ENCODE measurements around the gene LRP8. TPM values are rescaled to one million over a fixed set of nuclear protein-coding genes. Genes with fewer than 3 reads are reported as not detected.
A peak's percentile ranks its signal among the peaks of the same experiment; 100 is the strongest.

Gene LRP8
- total and polyA plus RNA-seq, 4 donors: 22.7 to 62.9 (median 48.1) TPM

DNA sequence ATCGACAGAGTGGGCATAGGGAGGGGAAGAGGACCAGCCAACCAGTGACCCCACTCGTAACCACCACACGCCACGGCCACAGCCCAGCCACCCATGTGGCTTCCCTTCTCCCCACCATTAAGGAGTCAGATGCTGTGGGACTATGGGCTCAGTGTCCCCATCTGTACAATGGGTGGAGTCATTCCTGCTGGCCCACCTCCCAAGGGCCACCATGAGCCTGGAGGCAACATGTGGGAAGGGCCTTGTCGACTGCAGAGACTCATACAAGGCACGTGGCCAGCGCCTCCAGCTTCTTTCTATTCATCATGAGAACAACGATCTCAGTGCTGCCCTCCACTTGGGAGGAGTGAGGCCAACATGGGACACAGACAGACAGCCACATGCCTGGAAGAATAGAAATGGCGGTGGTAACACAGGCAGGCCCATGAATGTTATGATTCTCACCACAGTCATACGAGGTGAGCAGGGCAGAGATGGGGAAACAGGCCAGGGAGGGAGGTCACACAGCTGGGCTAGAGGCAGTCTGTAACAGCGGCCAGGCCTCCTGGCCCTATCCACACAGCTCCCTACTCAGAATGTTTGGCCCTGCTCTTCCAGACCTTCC lies 16.1 kb downstream of the LRP8 start:
- H3K27me3 ChIP-seq (ENCODE audit: control insufficient read depth, insufficient read depth, low read length): no peaks in the 10 kb centered on the region
- peaks cover 68% of the 10 kb centered on the region for H3K36me3 ChIP-seq (ENCODE audit: control insufficient read depth, insufficient read depth, low read length)
- WGBS (ENCODE audit: insufficient coverage): 29% methylated on average over 5 of the region's 11 CpGs
- peak in 2 of 6 donors; percentile 53 to 75 for DNase-seq (ENCODE audit: low read depth in 4 of 6, low spot score in 6 of 6)
- H3K9me3 ChIP-seq (ENCODE audit: control insufficient read depth, insufficient read depth, low read length): no peaks in the 10 kb centered on the region
- peaks cover 84% of the 10 kb centered on the region for H3K4me1 ChIP-seq (ENCODE audit: control insufficient read depth, insufficient read depth, low read length)
- no peak overlapping the region for H3K27ac ChIP-seq (ENCODE audit: low read depth, low read length)
- no peak overlapping the region for H3K4me3 ChIP-seq (ENCODE audit: low read depth, low read length)

DNA sequence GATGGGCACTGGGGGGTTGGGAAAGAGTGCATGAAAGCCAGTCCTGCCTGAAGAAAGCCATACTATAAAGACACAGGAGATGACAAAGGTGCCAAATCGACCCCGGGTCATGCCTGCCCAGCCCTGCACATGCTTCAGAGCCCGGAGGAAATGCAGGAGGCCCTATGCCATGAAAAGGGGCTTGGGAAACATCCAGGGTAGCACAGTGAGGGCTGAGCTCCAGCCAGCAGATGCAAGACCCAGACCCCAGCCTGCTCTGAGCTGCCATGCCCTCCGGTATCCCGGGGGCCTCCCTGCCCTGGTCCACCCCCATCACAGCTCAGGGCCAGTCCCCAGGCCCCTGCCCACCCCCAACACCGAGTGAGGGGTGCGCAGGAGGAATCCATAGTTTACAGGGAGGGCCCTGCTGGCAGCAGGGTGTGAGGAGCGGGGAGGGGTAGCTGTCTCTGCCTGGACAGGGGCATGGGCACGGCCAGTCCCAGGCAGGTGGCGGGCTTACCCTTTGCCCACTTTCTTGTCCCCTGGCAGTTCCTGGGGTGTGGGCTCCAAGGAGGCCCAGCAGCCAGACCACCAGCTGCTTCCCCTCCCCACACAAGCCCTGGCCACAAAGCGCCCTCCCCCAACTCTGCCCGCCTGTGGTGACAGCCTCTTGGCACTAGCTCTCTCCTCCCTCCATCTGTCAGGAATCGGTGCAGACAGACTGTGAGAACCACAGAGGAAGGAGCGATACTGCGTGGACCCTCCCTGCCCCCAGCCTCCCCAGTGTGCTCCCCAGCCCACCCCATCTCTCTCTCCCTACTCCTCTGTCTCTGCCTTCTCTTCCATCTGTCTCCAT lies 16.8 kb downstream of the LRP8 start:
- Histone ChIP-seq H3K27ac (ENCODE audit: low read depth, low read length) (peak overlapping the region; percentile 7), H3K4me3 (ENCODE audit: low read depth, low read length) (no peak overlapping the region), H3K27me3 (ENCODE audit: control insufficient read depth, insufficient read depth, low read length) (no peaks in the 10 kb centered on the region), H3K4me1 (ENCODE audit: control insufficient read depth, insufficient read depth, low read length) (peaks cover 84% of the 10 kb centered on the region), H3K9me3 (ENCODE audit: control insufficient read depth, insufficient read depth, low read length) (no peaks in the 10 kb centered on the region), H3K36me3 (ENCODE audit: control insufficient read depth, insufficient read depth, low read length) (peaks cover 70% of the 10 kb centered on the region)
- peak in 2 of 6 donors; percentile 80 to 93 for DNase-seq (ENCODE audit: low read depth in 4 of 6, low spot score in 6 of 6)
- 39% methylated on average over 10 of the region's 15 CpGs for WGBS (ENCODE audit: insufficient coverage)

DNA sequence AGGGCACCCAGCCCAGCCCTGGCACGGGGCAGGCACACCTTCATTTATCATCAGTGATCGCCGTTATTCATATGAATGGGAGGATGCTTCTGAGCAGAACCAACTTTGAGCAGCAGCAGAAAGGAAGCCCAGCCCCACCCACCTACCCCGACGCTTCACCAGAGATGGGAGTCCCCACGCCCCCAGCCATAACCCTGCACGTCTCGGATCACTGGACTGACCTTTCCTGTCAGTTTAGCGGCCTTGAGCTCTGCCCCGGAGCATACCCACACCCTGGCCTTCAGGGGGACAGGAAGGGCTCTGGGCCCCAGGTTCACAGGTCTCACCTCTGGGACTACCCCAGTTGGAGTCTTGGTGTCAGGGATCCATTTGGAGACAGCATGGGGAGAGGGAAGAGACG lies 18.1 kb downstream of the LRP8 start:
- no peak overlapping the region for H3K27ac ChIP-seq (ENCODE audit: low read depth, low read length)
- H3K9me3 ChIP-seq (ENCODE audit: control insufficient read depth, insufficient read depth, low read length): no peaks in the 10 kb centered on the region
- H3K27me3 ChIP-seq (ENCODE audit: control insufficient read depth, insufficient read depth, low read length): no peaks in the 10 kb centered on the region
- DNase-seq (ENCODE audit: low read depth in 4 of 6, low spot score in 6 of 6): no peak
- H3K36me3 ChIP-seq (ENCODE audit: control insufficient read depth, insufficient read depth, low read length): peaks cover 63% of the 10 kb centered on the region
- 81% methylated on average over 5 of the region's 11 CpGs for WGBS (ENCODE audit: insufficient coverage)
- H3K4me1 ChIP-seq (ENCODE audit: control insufficient read depth, insufficient read depth, low read length): peaks cover 84% of the 10 kb centered on the region
- no peak overlapping the region for H3K4me3 ChIP-seq (ENCODE audit: low read depth, low read length)

DNA sequence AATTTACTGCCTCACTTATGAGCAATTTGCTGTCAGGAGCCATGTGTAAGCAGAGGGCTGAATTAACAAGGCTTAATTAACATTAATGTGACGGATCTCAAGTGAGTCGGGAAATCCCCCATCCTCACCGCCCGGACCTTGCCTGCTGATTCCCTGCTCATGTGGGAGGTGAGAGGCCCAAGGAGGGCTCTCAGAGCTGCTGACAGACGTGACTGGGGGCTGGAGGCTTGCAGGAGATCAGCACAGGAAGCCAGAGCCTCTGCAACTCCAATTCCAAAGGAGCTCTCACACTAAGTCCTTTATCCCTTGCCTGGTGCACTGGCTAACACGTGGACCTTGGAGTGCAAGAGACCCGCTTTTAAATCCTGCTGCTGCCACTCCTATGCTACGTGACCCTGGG lies 19.4 kb downstream of the LRP8 start:
- DNase-seq (ENCODE audit: low read depth in 4 of 6, low spot score in 6 of 6): peak in 2 of 6 donors; percentile 49 to 67
- Histone ChIP-seq H3K4me1 (ENCODE audit: control insufficient read depth, insufficient read depth, low read length) (peaks cover 89% of the 10 kb centered on the region), H3K9me3 (ENCODE audit: control insufficient read depth, insufficient read depth, low read length) (no peaks in the 10 kb centered on the region), H3K36me3 (ENCODE audit: control insufficient read depth, insufficient read depth, low read length) (peaks cover 55% of the 10 kb centered on the region), H3K4me3 (ENCODE audit: low read depth, low read length) (no peak overlapping the region), H3K27me3 (ENCODE audit: control insufficient read depth, insufficient read depth, low read length) (no peaks in the 10 kb centered on the region), H3K27ac (ENCODE audit: low read depth, low read length) (no peak overlapping the region)
- WGBS (ENCODE audit: insufficient coverage): 39% methylated on average over 7 of the region's 8 CpGs

DNA sequence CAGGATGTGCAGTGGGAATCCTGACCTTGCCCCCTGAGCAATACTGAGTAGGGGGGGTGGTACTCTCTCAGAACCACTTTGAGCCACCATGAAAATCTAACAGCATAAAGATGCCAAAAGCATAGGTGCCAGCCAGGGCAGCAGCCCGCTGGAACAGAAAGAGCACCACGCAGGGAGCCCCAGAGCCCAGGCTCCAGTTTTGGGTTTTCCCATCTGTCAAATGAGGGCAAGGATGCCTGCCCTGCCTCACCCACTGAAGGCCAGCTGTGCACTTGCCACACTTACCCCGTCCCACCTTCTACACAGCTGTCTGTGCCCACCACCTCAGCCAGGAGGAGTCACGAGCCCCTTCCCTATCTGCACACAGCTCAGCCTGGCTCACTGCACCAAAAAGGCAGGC lies 20.8 kb downstream of the LRP8 start:
- no peak overlapping the region for H3K4me3 ChIP-seq (ENCODE audit: low read depth, low read length)
- no peak overlapping the region for H3K27ac ChIP-seq (ENCODE audit: low read depth, low read length)
- peaks cover 99% of the 10 kb centered on the region for H3K4me1 ChIP-seq (ENCODE audit: control insufficient read depth, insufficient read depth, low read length)

DNA sequence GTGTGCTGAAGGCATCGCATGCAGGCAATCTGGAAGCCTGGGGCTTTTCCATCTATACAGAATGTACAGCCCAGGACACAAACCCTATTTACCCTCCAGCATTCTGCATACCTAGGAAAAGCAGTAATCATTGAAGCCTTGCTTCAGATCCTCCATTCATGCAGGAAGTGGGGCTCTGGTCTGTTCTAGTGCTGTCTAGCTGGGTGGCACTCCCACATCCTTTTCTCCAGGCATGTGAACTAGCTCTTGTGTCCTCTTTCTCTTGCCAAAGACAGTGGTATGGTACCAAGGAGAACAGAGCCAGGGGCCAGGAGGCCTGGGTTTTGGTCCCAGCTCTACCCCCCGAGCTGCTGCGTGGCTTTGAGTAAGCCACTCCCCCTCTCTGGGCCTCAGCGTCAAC lies 21.7 kb downstream of the LRP8 start:
- peaks cover 43% of the 10 kb centered on the region for H3K36me3 ChIP-seq (ENCODE audit: control insufficient read depth, insufficient read depth, low read length)

More for the DNA sequence above, 20.8 kb downstream of the LRP8 start:
- DNase-seq (ENCODE audit: low read depth in 4 of 6, low spot score in 6 of 6): no peak
- H3K27me3 ChIP-seq (ENCODE audit: control insufficient read depth, insufficient read depth, low read length): no peaks in the 10 kb centered on the region
- H3K9me3 ChIP-seq (ENCODE audit: control insufficient read depth, insufficient read depth, low read length): no peaks in the 10 kb centered on the region
- 71% methylated on average over 4 of the region's 4 CpGs for WGBS (ENCODE audit: insufficient coverage)
- H3K36me3 ChIP-seq (ENCODE audit: control insufficient read depth, insufficient read depth, low read length): peaks cover 47% of the 10 kb centered on the region

DNA sequence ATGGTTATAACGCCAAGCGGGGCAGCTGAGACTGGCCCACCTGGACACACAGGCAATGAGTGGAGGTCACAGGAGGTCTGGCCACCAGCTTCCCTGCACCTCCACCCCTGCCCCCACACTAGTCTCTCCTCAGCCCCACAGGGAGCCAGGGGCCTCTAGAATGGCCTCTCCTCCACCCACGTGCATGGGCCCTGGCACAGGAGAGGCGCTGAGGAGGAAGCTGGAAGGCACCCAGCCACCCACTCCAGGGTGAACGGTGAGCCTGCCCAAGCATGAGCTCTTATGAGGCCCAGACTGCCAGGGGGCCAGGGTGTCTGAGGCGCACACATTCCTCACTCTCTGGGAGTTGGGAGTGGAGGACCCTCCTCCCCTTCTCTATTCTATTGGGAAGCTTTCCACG lies 22.2 kb downstream of the LRP8 start:
- no peak overlapping the region for H3K27ac ChIP-seq (ENCODE audit: low read depth, low read length)
- H3K9me3 ChIP-seq (ENCODE audit: control insufficient read depth, insufficient read depth, low read length): no peaks in the 10 kb centered on the region
- peaks cover 88% of the 10 kb centered on the region for H3K4me1 ChIP-seq (ENCODE audit: control insufficient read depth, insufficient read depth, low read length)
- DNase-seq (ENCODE audit: low read depth in 4 of 6, low spot score in 6 of 6): no peak
- H3K4me3 ChIP-seq (ENCODE audit: low read depth, low read length): no peak overlapping the region
- H3K27me3 ChIP-seq (ENCODE audit: control insufficient read depth, insufficient read depth, low read length): no peaks in the 10 kb centered on the region
- 41% methylated on average over 5 of the region's 7 CpGs for WGBS (ENCODE audit: insufficient coverage)
- peaks cover 43% of the 10 kb centered on the region for H3K36me3 ChIP-seq (ENCODE audit: control insufficient read depth, insufficient read depth, low read length)

More for the DNA sequence above, 21.7 kb downstream of the LRP8 start:
- 51% methylated on average over 3 of the region's 4 CpGs for WGBS (ENCODE audit: insufficient coverage)
- Histone ChIP-seq H3K27me3 (ENCODE audit: control insufficient read depth, insufficient read depth, low read length) (no peaks in the 10 kb centered on the region), H3K9me3 (ENCODE audit: control insufficient read depth, insufficient read depth, low read length) (no peaks in the 10 kb centered on the region), H3K4me3 (ENCODE audit: low read depth, low read length) (no peak overlapping the region), H3K4me1 (ENCODE audit: control insufficient read depth, insufficient read depth, low read length) (peaks cover 93% of the 10 kb centered on the region), H3K27ac (ENCODE audit: low read depth, low read length) (no peak overlapping the region)
- no peak for DNase-seq (ENCODE audit: low read depth in 4 of 6, low spot score in 6 of 6)

DNA sequence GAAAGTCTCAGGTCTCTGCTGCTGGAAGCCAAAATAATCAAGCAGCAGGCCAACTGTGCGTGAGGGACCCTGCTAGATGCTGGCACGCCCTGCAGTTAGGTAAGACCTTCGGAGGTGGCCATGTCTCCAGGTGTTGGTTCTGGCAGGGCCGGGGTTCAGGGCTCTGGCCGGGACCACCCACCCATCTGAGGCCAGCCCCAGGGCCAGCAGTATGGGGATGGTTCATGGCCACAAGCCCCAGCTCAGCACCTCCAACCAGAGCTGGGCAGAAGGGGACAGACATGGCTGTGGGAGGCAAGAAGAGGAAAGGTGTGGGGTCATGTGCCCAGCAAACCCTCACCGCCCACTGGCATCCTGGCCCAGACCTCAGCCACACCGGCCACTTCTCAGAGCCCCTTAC lies 23.3 kb downstream of the LRP8 start:
- WGBS (ENCODE audit: insufficient coverage): 71% methylated on average over 6 of the region's 7 CpGs
- peaks cover 34% of the 10 kb centered on the region for H3K36me3 ChIP-seq (ENCODE audit: control insufficient read depth, insufficient read depth, low read length)
- H3K4me1 ChIP-seq (ENCODE audit: control insufficient read depth, insufficient read depth, low read length): peaks cover 83% of the 10 kb centered on the region
- H3K27me3 ChIP-seq (ENCODE audit: control insufficient read depth, insufficient read depth, low read length): no peaks in the 10 kb centered on the region
- peak overlapping the region; percentile 71 for H3K27ac ChIP-seq (ENCODE audit: low read depth, low read length)
- H3K9me3 ChIP-seq (ENCODE audit: control insufficient read depth, insufficient read depth, low read length): no peaks in the 10 kb centered on the region
- H3K4me3 ChIP-seq (ENCODE audit: low read depth, low read length): no peak overlapping the region
- no peak for DNase-seq (ENCODE audit: low read depth in 4 of 6, low spot score in 6 of 6)

DNA sequence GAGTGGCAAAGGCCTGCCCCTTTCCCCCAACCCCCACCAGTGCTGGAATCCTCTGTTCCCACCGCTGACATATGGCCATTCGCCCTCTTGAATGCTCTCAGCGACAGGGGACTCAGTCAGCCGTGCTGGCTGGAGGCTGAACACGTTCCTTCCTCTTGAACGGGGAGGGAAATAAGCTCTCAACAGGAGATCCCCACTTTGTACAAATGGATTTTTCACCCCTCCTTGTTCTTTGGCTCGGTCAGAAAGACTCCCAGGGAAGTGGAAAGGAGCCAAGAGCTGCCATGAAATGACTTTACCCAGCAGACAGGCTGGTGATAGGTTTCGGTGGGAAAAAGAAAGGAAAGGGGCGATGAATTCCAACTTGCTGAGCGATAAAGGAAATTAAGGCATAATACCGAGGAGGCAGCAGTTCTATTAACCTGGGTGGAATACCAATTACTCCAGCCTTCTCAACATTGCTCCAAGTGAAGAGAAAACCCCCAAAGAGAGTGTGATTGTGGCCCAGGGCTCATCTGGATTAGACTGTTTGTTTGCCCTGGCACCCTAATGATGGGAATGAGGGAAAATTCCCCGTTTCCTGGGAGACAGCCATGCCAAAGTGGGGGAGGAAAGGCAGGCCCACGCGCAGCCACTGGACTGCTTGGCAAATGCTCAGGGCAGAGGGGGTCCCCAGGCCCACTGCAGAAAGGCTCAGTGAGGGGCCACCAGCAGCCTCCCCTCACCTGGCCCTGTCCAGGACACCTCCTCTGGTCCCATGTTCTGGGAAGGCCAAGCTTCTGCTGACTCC lies 23.9 kb downstream of the LRP8 start:
- H3K27me3 ChIP-seq (ENCODE audit: control insufficient read depth, insufficient read depth, low read length): no peaks in the 10 kb centered on the region
- DNase-seq (ENCODE audit: low read depth in 4 of 6, low spot score in 6 of 6): peak in 3 of 6 donors; percentile 84 to 96 (median 92)
- peak overlapping the region; percentile 71 for H3K27ac ChIP-seq (ENCODE audit: low read depth, low read length)
- peaks cover 37% of the 10 kb centered on the region for H3K36me3 ChIP-seq (ENCODE audit: control insufficient read depth, insufficient read depth, low read length)
- H3K9me3 ChIP-seq (ENCODE audit: control insufficient read depth, insufficient read depth, low read length): no peaks in the 10 kb centered on the region
- H3K4me3 ChIP-seq (ENCODE audit: low read depth, low read length): no peak overlapping the region
- H3K4me1 ChIP-seq (ENCODE audit: control insufficient read depth, insufficient read depth, low read length): peaks cover 84% of the 10 kb centered on the region
- 15% methylated on average over 8 of the region's 14 CpGs for WGBS (ENCODE audit: insufficient coverage)

Data from spinal cord (tissue), 10 donors.